Urinary bladder (tissue), 4 donors: ENCODE measurements around the gene FNDC3A. TPM values are rescaled to one million over a fixed set of nuclear protein-coding genes. Genes with fewer than 3 reads are reported as not detected.
A peak's percentile ranks its signal among the peaks of the same experiment; 100 is the strongest.

Experiments used
- DNase-seq: peaks from one replicate; pipeline ENCODE4 v3.0.0-alpha.2; 2015; ENCODE audit errors: extremely low spot score
- H3K27ac ChIP-seq: one replicate; pipeline ENCODE4 v1.5.1; 2013; ENCODE audit warnings: low read depth, mild to moderate bottlenecking, moderate library complexity
- H3K36me3 ChIP-seq: one replicate; pipeline ENCODE4 v1.6.1; 2013; ENCODE audit warnings: mild to moderate bottlenecking, moderate library complexity; ENCODE audit not compliant: insufficient read depth
- H3K4me1 ChIP-seq: one replicate; pipeline ENCODE4 v1.6.1; 2013; ENCODE audit warnings: mild to moderate bottlenecking, moderate library complexity; ENCODE audit not compliant: insufficient read depth
- H3K4me3 ChIP-seq: one replicate; pipeline ENCODE4 v1.5.1; 2013; ENCODE audit warnings: low read depth, low read length
- WGBS: extraction: QIAGEN DNeasy Blood & Tissue Kit; methylation state at CpG from one replicate; pipeline ENCODE4 v1.1.7; 2013; 5-methylcytosine and 5-hydroxymethylcytosine counted together
- polyA plus RNA-seq: library from polyadenylated mRNA; stranded (reverse); fragments of 200-250 nt; gene quantifications from one replicate; pipeline ENCODE4 v1.2.3, GENCODE V29; 2013
- total RNA-seq: library from RNA; depleted of rRNA; stranded (reverse); fragments of >200 nt; gene quantifications from one replicate; pipeline ENCODE4 v1.2.3, GENCODE V29; 2014
- donor health status: healthy with polysubstance abuse.
- donor health status: healthy.

Gene FNDC3A
- total and polyA plus RNA-seq, 2 donors: 25.4 to 109 TPM

DNA sequence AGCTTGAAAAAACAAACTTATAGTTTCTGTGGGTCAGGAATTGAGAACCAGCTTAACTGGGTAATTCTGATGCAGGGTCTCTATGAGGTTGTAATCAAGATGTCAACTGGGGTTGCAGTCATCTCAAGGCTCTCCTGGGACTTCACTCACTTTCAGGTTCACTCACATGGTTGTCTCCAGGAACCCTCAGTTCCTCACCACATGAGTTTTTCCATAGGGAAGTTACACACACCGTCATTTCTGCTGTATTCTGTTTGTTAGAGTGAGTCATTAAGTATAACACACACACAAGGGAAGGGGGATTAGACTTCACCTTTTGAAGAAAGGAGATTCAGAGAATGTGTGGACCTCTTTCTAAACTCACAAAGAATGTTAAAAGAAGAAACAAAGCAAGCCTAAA lies 209.6 kb downstream of the FNDC3A start:
- H3K4me1 ChIP-seq: no peaks in the 10 kb centered on the region
- DNase-seq: no peak
- WGBS: 61% methylated on average over 1 of the region's 1 CpG
- no peak overlapping the region for H3K27ac ChIP-seq
- no peak overlapping the region for H3K4me3 ChIP-seq
- peaks cover 11% of the 10 kb centered on the region for H3K36me3 ChIP-seq

DNA sequence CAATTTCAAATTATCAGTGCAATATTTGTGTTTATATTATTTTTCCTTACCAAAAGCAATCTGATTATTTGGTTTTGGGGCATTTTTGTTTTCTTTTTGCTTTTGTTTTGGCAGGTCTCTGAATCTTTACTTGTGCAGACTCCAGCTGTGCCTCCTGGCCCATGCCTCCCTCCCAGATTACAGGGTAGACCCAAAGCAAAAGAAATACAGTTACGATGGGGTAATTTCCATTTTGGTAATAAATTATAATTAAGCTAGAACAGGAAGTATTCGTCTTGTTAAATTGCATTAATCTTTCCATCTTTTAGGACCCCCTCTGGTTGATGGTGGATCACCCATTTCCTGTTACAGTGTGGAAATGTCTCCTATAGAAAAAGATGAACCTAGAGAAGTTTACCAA lies 215.2 kb downstream of the FNDC3A start:
- H3K27ac ChIP-seq: no peak overlapping the region
- DNase-seq: no peak
- peaks cover 8% of the 10 kb centered on the region for H3K36me3 ChIP-seq
- 89% methylated on average over 2 of the region's 2 CpGs for WGBS
- no peaks in the 10 kb centered on the region for H3K4me1 ChIP-seq
- no peak overlapping the region for H3K4me3 ChIP-seq

DNA sequence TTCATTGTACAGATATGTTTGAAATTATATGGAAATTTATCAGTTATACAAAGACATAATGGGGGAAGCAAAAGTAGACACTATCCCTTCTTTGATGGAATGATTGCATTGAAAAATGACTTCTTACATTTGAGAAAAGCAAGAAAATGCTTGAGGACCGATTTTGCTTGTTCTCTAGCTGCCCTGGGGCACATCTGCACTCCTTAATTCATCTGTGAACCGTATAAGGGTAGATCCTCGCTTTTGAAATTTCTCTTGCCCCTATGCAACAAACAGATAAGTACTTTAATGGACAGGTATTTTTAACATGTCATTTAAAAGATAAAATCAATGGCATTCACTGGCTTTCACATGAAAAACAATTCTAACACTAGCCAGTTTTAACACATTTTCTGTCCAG lies 230.9 kb downstream of the FNDC3A start:
- Histone ChIP-seq H3K4me3 (no peak overlapping the region), H3K4me1 (no peaks in the 10 kb centered on the region), H3K36me3 (peaks cover 3% of the 10 kb centered on the region), H3K27ac (no peak overlapping the region)
- DNase-seq: no peak
- 92% methylated on average over 3 of the region's 3 CpGs for WGBS

DNA sequence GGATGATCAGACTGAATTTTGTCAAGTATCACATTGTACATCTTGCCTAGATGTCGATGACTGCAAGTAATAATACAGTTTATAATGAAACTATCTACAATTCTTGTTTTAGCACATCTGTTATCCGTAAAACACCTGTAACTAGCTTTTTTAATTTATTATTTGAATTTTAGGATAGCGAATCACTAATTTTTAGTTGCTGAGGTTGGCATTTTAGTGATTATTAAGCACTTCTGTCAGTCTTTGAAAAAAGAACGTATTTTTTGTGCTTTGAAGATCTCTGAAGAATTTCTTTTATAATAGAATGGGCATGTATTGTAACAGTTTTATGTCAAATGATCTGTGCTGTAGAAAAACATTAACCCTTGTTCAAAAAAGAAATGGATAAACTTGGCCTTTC lies 232.9 kb downstream of the FNDC3A start:
- Histone ChIP-seq H3K4me3 (no peak overlapping the region), H3K4me1 (no peaks in the 10 kb centered on the region), H3K27ac (no peak overlapping the region), H3K36me3 (peaks cover 3% of the 10 kb centered on the region)
- WGBS: 97% methylated on average over 4 of the region's 4 CpGs
- no peak for DNase-seq

DNA sequence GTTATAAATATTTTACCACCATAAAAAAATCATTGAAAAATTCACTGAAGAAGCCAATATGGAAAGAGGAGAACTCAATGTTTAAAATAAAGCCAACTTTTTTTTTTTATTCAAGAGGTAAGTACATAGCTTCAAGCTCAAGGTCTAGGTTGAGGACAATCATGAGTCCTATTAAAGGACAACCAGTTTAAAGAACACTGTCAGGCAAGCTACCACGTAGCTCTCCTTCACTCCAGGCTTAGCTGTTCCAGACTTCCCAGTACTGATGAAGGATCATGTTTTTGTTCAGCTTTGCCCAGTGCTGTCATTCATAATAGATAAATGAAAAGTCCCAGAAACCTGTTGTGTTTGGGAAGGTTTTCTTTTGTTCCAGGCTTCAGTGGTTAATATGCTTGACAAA lies 234.4 kb downstream of the FNDC3A start:
- H3K4me3 ChIP-seq: no peak overlapping the region
- H3K4me1 ChIP-seq: no peaks in the 10 kb centered on the region
- no peak for DNase-seq
- WGBS: 82% methylated on average over 1 of the region's 1 CpG
- no peak overlapping the region for H3K27ac ChIP-seq
- H3K36me3 ChIP-seq: peaks cover 3% of the 10 kb centered on the region

DNA sequence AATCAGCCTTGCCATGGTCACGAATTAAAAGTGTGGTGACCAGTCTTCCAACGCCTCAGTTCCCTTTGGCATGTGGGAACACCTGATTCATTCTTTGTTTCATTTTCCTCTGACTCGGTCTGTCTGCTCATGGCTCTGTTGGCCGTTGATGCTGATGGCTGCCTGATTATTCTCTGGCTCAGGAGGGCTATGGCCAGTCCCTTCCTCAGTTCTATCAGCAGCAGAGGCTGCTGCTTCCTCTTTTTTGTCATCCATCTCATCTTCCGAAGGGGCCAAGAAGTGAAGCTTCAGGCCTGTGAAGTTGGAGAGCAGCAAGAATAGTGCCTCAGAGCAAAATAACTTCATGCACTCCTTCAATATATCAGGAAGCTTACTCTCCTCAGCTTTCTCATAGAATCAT lies 235.0 kb downstream of the FNDC3A start:
- Histone ChIP-seq H3K27ac (no peak overlapping the region), H3K4me3 (no peak overlapping the region), H3K36me3 (peaks cover 3% of the 10 kb centered on the region), H3K4me1 (no peaks in the 10 kb centered on the region)
- WGBS: 93% methylated on average over 5 of the region's 5 CpGs
- DNase-seq: no peak

DNA sequence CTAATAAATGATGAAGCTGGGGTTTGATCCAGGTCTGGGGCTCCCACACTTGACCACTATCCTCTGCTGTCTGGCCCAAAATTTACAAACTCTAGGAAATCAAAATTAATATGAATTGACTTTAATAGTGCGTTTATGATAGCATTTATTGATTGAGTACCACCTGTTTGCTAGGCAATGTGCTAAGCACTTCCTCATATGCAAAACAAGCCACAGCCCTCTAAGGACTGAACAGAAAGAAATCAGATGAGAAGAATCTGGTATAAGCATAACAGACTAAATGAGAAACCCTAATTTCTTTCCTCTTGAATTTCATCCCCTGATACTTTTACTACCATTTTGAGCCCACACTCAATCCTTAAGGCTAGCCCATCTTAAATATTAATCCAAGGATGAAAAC lies 237.8 kb downstream of the FNDC3A start:
- Histone ChIP-seq H3K36me3 (no peaks in the 10 kb centered on the region), H3K4me1 (no peaks in the 10 kb centered on the region), H3K4me3 (no peak overlapping the region), H3K27ac (no peak overlapping the region)
- WGBS: 94% methylated on average over 1 of the region's 1 CpG
- DNase-seq: no peak

DNA sequence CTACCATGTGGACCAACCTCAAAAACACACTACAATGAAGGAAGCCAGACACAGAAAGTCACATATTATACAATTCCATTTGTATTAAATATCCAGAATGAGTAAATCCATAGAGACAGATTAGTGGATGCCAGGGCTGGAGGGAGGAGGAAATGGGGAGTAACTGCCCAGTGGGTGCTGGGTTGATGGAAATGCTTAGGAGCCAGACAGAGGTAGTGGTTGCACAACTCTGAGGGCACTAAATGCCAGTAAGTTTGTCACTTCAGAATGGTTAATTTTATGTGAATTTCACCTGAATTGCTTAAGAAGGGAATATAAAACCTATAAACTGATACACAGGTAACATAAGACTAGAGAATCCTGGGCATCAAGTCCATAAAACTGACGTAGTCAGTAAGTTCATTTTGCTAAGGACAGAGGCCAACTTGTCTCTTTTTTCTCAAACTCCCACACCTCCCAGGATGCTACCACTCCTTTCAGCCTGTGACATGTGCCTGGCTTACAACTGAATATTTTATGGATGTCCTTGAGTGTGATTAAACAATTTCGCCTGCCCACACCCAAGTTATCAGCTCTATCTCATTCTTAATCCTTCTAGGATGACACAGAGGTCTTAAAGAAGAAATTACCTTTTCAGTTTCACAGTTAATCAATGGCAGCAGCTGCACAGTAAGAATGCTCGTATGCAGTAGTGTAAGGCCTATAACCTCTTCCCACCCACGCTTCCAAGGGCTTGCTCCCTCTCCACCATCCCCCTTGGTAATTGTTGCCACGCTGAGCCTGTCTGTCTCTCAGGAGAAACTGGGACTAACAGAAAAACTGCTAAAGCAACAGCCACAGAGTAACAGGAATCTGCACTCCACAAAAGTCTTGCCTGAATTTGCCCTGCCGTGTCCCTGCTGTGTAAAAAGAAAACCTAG lies 238.5 kb downstream of the FNDC3A start:
- WGBS: 52% methylated on average over 6 of the region's 6 CpGs
- no peaks in the 10 kb centered on the region for H3K36me3 ChIP-seq
- DNase-seq: no peak
- H3K27ac ChIP-seq: no peak overlapping the region
- no peak overlapping the region for H3K4me3 ChIP-seq
- no peaks in the 10 kb centered on the region for H3K4me1 ChIP-seq

DNA sequence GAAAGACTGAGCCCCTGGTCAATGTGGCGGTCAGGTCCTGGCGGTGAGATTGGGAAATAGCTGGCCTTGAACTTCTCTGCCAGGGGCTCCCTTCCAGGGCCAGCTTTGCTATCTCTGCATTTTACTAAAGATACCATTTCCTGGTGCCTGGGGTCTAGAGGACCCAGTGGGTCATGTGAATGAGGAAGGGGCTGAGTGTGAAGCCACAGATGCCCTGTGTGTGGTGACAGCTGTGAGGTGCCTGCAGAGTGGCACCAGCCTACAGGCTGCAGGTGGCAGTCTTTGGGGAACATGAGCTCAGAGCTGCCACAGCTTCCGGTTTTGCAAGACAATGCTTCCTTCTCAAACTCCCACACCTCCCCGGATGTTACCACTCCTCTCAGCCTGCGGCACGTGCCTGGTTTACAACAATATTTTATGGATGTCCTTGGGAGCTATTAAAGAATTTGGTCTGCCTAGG lies 239.2 kb downstream of the FNDC3A start:
- no peak overlapping the region for H3K4me3 ChIP-seq
- no peaks in the 10 kb centered on the region for H3K4me1 ChIP-seq
- no peaks in the 10 kb centered on the region for H3K36me3 ChIP-seq
- DNase-seq: no peak
- WGBS: 46% methylated on average over 6 of the region's 6 CpGs
- no peak overlapping the region for H3K27ac ChIP-seq

DNA sequence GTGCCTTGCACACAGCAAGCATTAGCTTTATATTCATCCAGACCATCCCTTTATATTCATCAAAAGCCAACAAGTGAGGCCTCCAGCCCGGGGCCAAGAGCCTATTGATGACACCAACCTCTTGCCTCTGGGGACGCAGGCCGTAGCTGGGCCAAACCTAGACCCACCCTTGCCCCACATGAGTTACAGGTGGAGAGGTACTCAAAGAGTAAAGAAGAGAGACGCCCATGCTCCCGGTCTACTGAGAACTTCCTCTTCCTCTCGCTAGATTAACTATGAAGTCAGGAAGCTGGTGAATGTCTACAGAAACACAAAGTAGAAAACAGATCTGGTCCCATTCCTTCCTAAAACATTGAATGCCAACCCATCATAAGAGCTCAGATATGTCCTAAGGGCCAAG lies 240.6 kb downstream of the FNDC3A start:
- H3K4me1 ChIP-seq: no peaks in the 10 kb centered on the region
- no peaks in the 10 kb centered on the region for H3K36me3 ChIP-seq
- no peak for DNase-seq
- H3K4me3 ChIP-seq: no peak overlapping the region
- 94% methylated on average over 6 of the region's 6 CpGs for WGBS
- no peak overlapping the region for H3K27ac ChIP-seq

DNA sequence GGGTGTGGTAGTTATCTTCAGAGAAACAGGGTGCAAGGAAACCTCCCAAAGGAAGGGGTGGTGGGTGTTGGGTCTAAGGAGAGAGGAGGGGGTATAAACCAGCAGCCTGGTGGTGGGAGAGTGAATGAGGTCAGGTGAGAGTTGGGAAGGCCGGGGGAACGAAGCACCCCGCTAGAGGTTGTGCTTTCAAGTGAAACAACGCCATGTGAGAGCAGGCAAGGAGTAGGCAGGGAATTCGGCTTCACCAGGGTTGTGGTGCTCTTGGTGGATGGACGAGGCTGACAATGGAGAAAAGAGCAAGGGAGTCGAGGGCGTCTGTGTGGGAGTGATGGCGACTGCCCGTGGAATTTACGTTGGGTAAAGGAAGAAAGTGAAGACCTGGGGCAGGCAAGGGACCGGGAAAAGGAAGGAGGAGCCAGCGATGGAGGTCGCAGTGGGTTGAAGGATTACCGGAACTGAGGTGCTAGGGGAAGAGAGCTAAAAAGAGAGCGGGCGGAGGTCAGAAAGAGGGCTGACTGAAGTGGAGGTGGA lies 242.3 kb downstream of the FNDC3A start:
- no peak overlapping the region for H3K27ac ChIP-seq
- H3K4me1 ChIP-seq: no peaks in the 10 kb centered on the region
- no peak overlapping the region for H3K4me3 ChIP-seq
- DNase-seq: no peak
- H3K36me3 ChIP-seq: no peaks in the 10 kb centered on the region
- WGBS: 28% methylated on average over 17 of the region's 17 CpGs

DNA sequence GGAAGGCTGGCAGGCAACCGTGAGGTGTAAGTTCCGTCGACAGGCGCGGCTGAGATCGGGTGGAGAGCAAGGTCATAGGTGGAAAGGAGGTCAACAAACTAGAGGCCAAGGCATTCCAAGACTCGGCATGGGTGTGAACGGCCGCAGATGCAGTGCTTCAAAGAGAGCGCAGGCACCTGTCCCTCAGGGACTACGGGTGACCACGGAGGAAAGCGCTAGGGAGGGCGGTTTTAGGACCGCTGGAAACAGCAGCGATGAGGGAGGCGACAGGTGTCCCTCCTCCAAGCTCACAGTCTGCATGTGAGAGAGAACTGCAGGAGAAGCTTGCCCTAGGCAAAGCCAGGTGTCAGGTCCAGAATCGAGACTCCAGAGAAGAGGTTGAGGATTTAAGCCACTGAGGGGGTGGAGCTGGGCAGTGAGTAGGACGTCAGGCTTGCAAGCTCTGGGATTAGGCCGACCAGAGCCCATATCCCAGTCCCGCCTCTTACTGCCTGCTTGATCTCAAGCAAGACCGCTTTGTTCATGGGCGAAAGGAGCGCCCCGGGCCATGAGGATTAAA lies 242.9 kb downstream of the FNDC3A start:
- 14% methylated on average over 25 of the region's 25 CpGs for WGBS
- Histone ChIP-seq H3K4me3 (no peak overlapping the region), H3K4me1 (no peaks in the 10 kb centered on the region), H3K36me3 (no peaks in the 10 kb centered on the region), H3K27ac (no peak overlapping the region)
- no peak for DNase-seq

DNA sequence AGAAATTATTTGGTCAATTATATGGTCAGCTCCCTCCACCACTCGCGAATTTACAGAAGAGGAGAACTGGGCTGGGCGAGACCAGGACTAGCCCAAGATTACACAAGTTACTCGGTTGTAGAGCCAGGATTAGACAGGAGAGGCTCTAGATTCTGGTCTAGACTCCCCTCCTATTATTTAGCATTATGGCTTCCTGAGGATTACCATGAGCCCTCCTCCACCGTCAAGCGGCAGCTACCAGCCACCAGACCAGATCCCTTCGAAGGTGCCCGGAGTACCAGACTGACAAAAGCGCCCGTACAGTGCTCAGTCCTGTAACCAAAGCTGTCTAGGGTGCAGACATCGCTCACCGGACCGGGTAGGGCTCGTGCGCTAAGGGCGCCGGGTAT lies 243.9 kb downstream of the FNDC3A start:
- Histone ChIP-seq H3K4me3 (peak overlapping the region; percentile 42), H3K4me1 (no peaks in the 10 kb centered on the region), H3K36me3 (no peaks in the 10 kb centered on the region), H3K27ac (no peak overlapping the region)
- DNase-seq: no peak
- 11% methylated on average over 17 of the region's 17 CpGs for WGBS
